Femur (tissue), 1 donor: ENCODE results near the gene UEVLD.

ENCODE experiments used
- DNase-seq: peaks from one replicate; pipeline ENCODE4 v3.0.0-alpha.2; 2017

Gene UEVLD

GRCh38 chr11:18495271-18495670 is 93.3 kb downstream of the UEVLD start:
- DNase-seq = no peak

- DNase-seq = no peak
Measured at GRCh38 chr11:18493310-18493709, 95.2 kb downstream of the UEVLD start.

DNA sequence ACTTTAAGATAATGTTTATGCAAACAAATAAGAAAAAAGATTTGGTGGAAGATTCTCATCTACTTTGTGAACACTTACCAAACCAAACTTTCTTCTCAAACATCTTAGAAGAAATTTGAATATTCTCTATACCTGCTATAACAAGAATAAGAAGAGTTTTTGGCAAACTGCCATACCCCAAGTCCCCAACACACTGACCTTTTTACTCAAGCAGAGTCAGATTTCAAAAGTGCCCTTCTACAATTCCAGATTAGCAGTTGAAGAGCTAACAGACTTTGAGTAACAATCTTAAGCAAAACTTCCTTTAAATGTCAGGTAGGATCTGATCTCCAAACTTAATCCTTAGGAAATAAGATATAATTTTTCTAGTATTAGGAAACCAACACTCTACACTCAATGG is 95.6 kb downstream of the UEVLD start:
- DNase-seq = no peak

GRCh38 chr11:18491924-18492323 is 96.6 kb downstream of the UEVLD start:
- DNase-seq = no peak

DNA sequence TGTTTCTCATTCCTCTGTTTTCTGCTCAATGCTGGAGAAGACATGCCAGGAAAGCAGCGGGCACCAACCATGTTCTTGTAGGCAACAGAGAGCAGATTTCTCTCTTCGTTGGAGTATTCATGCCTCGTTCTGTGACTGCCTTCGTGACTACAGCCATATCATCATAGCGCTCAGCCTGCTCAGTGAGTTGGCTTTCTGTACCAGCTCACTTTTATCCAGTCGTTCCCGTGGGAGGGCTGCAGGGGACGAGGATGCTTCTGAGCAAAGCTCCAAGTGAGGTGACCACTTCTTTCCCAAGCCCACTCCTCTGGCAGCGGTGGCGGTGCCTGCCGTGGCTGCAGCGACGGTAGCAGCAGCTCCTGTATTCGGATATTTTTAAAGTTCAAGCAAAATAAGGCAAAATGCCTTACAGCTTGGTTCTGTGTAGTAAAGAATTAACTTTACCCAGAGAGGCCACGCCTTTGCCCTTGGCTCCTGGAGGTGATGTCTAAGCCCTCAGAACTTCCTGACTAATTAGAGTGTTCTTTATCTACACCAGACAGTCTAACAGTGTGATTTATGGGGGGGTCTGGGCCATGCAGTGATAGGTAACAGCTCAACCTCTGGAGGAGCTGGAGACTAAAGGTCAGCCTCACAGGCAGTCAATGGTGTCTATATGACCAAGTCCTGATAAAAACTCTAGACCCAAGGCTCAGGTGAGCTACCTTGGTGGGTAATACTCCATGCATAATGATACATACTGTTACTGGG is 97.6 kb downstream of the UEVLD start:
- no peak for DNase-seq

DNA sequence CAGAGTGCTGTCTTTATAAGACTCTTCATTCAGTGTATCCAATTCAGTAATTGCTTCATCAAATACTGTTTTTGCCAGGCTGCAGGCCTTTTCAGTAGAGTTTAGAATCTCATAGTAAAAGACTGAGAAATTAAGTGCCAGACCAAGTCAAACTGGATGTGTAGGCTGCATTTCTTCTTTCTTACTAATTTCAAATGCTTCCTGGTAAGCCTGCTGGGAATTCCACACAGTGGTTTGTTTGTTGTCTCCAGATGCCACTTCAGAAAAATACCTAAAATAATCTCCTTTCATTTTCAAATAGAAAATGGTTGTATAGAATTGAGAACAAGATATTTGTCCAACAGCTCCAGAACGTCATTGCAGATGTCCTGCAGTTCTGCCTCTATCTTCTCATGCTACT is 98.2 kb downstream of the UEVLD start:
- DNase-seq = no peak

DNA sequence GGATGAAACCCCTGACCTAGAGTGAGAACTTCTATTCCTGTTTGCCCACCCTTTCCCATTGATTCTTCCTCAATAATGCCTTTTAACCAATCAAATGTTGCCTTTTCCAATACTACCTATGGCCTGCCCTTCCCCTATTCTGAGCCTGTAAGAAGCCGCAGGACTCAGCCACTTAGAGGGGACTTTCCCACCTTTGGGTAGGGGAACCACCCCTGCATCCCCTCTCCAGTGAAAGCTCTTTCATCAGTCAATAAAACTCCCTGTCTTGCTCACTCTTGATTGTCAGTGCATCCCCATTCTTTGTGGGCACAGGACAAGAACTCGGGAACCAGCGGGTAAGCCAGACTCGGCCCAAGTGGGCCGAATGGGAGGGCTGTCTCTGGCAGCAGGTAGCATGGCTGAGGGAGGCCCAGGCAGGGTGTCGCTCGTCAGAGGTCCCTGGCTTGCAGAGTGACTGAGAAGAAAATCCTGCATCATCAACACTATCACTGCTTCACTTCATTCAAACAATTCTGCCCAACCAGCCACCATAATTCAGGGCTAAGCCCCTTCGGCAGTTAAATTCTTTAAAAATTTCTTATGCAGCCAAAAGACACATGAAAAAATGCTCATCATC is 102.5 kb downstream of the UEVLD start:
- no peak for DNase-seq
